ENCODE measurements around the gene ANKRD13A.
"Not testable (repeated sequence)": the region's sequence is repeated elsewhere in the genome, so short reads cannot be mapped to it uniquely, and the experiment has no call there.

DNA sequence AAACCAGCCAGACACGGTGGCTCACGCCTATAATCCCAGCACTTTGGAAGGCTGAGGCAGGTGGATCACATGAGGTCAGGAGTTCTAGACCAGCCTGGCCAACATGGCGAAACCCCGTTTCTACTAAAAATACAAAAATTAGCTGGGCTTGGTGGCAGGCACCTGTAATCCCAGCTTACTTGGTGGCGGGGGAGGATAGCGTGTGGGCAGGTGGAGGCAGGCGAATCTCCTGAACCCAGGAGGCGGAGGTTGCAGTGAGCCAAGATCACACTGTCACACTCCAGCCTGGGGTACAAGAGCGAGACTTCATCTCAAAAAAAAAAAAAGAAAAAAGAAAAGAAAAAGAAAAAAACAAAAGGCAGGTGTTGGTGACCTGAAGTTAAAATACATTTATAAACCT is 73.4 kb downstream of the ANKRD13A start:
- TF ChIP-seq, protein P1, sequence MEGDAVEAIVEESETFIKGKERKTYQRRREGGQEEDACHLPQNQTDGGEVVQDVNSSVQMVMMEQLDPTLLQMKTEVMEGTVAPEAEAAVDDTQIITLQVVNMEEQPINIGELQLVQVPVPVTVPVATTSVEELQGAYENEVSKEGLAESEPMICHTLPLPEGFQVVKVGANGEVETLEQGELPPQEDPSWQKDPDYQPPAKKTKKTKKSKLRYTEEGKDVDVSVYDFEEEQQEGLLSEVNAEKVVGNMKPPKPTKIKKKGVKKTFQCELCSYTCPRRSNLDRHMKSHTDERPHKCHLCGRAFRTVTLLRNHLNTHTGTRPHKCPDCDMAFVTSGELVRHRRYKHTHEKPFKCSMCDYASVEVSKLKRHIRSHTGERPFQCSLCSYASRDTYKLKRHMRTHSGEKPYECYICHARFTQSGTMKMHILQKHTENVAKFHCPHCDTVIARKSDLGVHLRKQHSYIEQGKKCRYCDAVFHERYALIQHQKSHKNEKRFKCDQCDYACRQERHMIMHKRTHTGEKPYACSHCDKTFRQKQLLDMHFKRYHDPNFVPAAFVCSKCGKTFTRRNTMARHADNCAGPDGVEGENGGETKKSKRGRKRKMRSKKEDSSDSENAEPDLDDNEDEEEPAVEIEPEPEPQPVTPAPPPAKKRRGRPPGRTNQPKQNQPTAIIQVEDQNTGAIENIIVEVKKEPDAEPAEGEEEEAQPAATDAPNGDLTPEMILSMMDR (IDR thresholded peaks at IDR 0.05 in 4 of 5, conservative IDR thresholded peaks at IDR 0.05 in 1 of 5), result not testable (repeated sequence)
- TF ChIP-seq POLR2A (IDR thresholded peaks at IDR 0.05), result not testable (repeated sequence)
